ENCODE results near the gene DARS1. TPM values are rescaled to one million over a fixed set of nuclear protein-coding genes. Genes with fewer than 3 reads are reported as not detected.

The DARS1 gene
- total RNA-seq, 2 experiments from 2014 or later = 139 to 148 TPM

DNA sequence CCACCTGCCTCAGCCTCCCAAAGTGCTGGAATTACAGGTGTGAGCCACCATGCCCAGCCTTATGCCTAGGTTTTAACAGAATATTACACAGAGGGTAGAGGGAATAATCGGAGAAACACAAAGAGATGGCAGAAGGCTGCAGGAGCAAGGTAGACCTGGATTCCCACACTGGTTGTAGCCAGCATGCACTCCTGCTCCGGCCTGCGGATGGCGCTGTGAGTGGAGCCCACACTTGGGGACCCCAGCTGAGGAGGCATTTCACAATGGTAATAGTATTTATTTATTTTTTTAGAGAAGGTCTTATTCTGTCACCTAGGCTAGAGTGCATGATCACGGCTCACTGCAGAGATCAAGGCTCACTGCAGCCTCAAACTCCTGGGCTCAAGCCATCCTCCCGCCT, 38.8 kb upstream of the DARS1 start:
- Mint-ChIP-seq H3K4me1 (ENCODE audit: low read depth) (peaks cover 18% of the 10 kb centered on the region), H3K27ac (no peak overlapping the region), H3K36me3 (ENCODE audit: low read depth) (no peaks in the 10 kb centered on the region), H3K9me3 (ENCODE audit: insufficient read depth) (no peaks in the 10 kb centered on the region), H3K27me3 (ENCODE audit: low read depth) (no peaks in the 10 kb centered on the region), H3K4me3 (no peak overlapping the region)
- DNase-seq = no peak
- CTCF ChIA-PET = no interaction called here
- no peak for ATAC-seq
- POLR2A ChIA-PET = no interaction called here

DNA sequence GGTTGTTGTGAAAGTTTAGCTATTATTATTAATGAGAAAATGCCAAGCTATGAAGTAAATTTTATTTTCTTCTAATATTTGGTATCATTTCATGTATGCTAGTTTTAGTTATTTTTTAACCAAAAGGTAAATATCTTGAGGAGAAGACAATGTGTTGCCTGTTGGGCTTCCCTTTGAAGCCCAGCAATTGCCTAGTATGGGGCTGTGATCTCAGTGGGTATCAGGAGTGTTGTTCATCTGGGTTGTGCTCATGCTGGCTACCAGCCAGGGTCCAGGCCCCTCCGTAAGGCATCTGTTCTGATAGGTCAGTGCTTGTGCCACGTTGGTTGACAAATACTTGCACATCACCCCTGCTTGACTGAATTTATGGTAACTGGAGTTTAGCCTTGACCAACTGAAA, 38.0 kb upstream of the DARS1 start:
- Mint-ChIP-seq H3K27ac (no peak overlapping the region), H3K4me3 (no peak overlapping the region), H3K4me1 (ENCODE audit: low read depth) (peaks cover 20% of the 10 kb centered on the region), H3K27me3 (ENCODE audit: low read depth) (no peaks in the 10 kb centered on the region), H3K36me3 (ENCODE audit: low read depth) (no peaks in the 10 kb centered on the region), H3K9me3 (ENCODE audit: insufficient read depth) (no peaks in the 10 kb centered on the region)
- ChIA-PET POLR2A (no interaction called here), CTCF (no interaction called here)
- ATAC-seq (no peak), DNase-seq (no peak)

DNA sequence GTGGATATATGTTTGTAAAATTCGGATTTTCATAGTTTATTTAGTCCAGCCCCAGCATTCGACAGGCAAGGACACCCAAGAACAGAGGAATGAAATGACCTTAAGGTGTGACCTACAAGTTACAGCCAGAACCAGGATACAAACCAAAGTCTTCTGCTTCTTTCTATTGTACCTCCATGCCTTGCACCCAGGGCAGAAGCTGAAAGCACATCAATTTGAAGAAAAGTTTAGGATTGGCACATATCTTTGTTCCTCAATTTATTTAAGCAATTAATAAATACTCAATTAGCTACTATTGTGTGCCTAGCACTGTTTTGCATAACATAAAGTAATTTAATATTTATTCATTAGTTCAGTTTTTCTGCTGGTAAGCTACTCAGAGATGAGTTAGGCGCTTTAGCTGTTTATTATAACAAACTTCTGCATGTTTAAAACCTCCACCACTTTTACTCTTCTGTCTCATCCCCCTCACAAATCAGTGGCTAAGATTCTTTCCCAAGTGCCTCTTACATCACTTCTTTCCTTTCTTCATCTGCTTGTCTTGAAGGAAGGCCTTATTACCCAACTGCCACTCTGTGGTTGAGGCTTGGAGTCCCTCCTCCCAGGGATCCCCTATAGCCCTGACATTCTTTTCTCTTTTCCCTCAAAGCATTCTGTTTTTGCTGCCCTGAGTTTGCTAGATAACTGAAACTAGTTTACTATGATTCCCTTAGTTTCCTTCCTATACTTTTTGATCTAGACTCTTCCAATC, 37.1 kb upstream of the DARS1 start:
- H3K27me3 Mint-ChIP-seq (ENCODE audit: low read depth) = no peaks in the 10 kb centered on the region
- ATAC-seq (no peak), DNase-seq (no peak)
- CTCF ChIA-PET = interaction anchor here (1.7 kb wide), 1 partner anchor 27 kb away, joined by 4 read pairs; no protein-coding TSS in a partner anchor
- H3K27ac Mint-ChIP-seq = no peak overlapping the region
- POLR2A ChIA-PET = interaction anchor here (0.6 kb wide), 2 partner anchors 10 to 124 kb away, joined by 3 read pairs; no protein-coding TSS in a partner anchor
- H3K36me3 Mint-ChIP-seq (ENCODE audit: low read depth) = no peaks in the 10 kb centered on the region
- no peak overlapping the region for H3K4me3 Mint-ChIP-seq
- H3K9me3 Mint-ChIP-seq (ENCODE audit: insufficient read depth) = no peaks in the 10 kb centered on the region
- H3K4me1 Mint-ChIP-seq (ENCODE audit: low read depth) = peaks cover 20% of the 10 kb centered on the region

DNA sequence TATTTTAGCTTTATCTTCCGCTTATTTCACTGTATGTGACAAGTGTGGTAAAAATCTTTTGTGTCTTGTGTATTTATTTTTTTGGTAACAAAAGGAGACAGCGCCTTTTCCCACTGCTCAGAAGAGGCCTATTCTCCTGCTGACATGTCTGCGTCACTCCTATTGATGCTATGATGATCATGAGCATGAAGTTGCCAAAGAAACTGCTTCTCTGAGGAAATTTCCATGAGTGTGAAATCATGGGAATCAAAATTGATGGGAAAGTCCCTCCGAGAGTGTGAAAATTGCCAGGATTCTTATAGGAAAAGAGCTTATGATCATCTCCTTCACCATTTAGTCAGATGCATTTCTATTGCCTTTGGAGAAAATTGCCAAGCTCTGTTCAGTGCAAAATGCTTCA, 36.5 kb upstream of the DARS1 start:
- H3K36me3 Mint-ChIP-seq (ENCODE audit: low read depth) = no peaks in the 10 kb centered on the region
- POLR2A ChIA-PET = interaction anchor here (0.6 kb wide), 1 partner anchor 124 kb away, joined by 3 read pairs; no protein-coding TSS in a partner anchor
- H3K9me3 Mint-ChIP-seq (ENCODE audit: insufficient read depth) = no peaks in the 10 kb centered on the region
- no peak overlapping the region for H3K4me3 Mint-ChIP-seq
- H3K4me1 Mint-ChIP-seq (ENCODE audit: low read depth) = peaks cover 20% of the 10 kb centered on the region
- CTCF ChIA-PET = interaction anchor here (1.7 kb wide), 1 partner anchor 28 kb away, joined by 4 read pairs; no protein-coding TSS in a partner anchor
- H3K27me3 Mint-ChIP-seq (ENCODE audit: low read depth) = no peaks in the 10 kb centered on the region
- ATAC-seq = no peak
- no peak for DNase-seq
- H3K27ac Mint-ChIP-seq = no peak overlapping the region

DNA sequence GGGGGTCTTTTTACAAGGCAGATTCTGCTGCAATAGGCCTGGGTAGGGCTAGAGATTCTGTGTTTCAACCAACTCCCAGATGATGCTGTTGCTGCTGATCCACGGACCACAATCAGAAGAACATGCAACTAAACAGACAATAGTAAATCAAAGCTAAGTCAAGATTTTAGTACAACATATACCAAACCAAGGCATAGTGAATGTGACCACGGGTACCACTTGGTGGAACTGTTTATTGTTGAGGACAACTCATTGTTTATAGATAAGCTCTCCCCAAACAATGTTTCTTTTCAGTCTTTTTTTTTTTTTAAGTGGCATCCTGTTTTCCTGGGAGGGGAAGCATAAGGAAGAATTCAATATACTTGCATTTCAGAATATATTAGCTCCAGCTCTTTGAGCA, 36.0 kb upstream of the DARS1 start:
- Mint-ChIP-seq H3K4me1 (ENCODE audit: low read depth) (peaks cover 21% of the 10 kb centered on the region), H3K9me3 (ENCODE audit: insufficient read depth) (no peaks in the 10 kb centered on the region), H3K27ac (no peak overlapping the region), H3K4me3 (no peak overlapping the region), H3K36me3 (ENCODE audit: low read depth) (no peaks in the 10 kb centered on the region), H3K27me3 (ENCODE audit: low read depth) (no peaks in the 10 kb centered on the region)
- ATAC-seq = no peak
- ChIA-PET CTCF (interaction anchor here (1.2 to 1.7 kb wide), 2 partner anchors 13 to 28 kb away, joined by 3 to 4 read pairs; no protein-coding TSS in a partner anchor), POLR2A (no interaction called here)
- no peak for DNase-seq

DNA sequence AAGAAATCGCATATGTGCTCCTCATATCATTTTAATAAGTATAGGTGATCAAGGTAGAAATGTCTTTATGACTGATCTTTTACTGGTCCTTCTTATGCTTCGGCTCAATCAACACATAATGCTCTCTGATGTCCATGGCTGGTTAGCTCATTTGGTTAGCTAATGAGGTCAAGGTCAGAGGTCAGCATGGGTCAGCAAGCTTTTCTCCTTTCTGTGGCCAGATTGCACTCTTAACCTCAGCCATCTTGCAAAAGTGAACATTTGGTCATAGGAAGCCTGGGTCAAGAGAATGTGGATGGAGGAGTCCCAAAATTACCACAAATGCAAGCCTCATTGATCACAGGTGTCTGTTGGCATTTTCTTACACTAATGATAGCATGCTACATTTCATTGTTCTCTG, 35.4 kb upstream of the DARS1 start:
- no peak overlapping the region for H3K27ac Mint-ChIP-seq
- CTCF ChIA-PET = interaction anchor here (1.2 to 1.3 kb wide), 2 partner anchors 12 to 13 kb away, joined by 3 to 4 read pairs; no protein-coding TSS in a partner anchor
- H3K4me1 Mint-ChIP-seq (ENCODE audit: low read depth) = peaks cover 23% of the 10 kb centered on the region
- POLR2A ChIA-PET = no interaction called here
- H3K9me3 Mint-ChIP-seq (ENCODE audit: insufficient read depth) = no peaks in the 10 kb centered on the region
- no peak for ATAC-seq
- no peaks in the 10 kb centered on the region for H3K36me3 Mint-ChIP-seq (ENCODE audit: low read depth)
- H3K4me3 Mint-ChIP-seq = no peak overlapping the region
- no peak for DNase-seq
- no peaks in the 10 kb centered on the region for H3K27me3 Mint-ChIP-seq (ENCODE audit: low read depth)

DNA sequence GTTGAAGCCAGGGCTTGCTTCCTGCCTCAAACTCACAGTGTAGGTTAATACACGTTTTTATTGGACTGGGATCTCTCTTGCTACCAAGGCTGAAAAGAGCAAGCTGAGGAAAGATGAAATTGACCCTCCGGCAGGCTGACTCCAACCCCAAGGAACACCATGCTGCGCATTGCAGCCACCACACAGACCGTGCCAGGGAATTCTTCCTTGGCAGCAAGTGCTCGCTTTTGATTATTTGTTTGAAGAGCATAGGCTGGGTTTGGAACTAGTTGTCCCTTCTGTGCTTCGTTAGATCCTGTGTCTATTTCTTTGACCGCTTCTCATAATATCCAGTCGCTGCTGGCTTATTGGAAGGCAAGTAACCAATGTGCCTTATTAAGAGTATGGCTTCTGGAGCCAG, 34.4 kb upstream of the DARS1 start:
- POLR2A ChIA-PET = no interaction called here
- peaks cover under 1% of the 10 kb centered on the region for H3K9me3 Mint-ChIP-seq (ENCODE audit: insufficient read depth)
- no peak overlapping the region for H3K4me3 Mint-ChIP-seq
- H3K27ac Mint-ChIP-seq = no peak overlapping the region
- ATAC-seq (no peak), DNase-seq (no peak)
- peaks cover 5% of the 10 kb centered on the region for H3K36me3 Mint-ChIP-seq (ENCODE audit: low read depth)
- CTCF ChIA-PET = interaction anchor here (1.3 to 1.4 kb wide), 2 partner anchors 14 to 364 kb away, joined by 4 to 5 read pairs; no protein-coding TSS in a partner anchor
- H3K4me1 Mint-ChIP-seq (ENCODE audit: low read depth) = peaks cover 18% of the 10 kb centered on the region
- no peaks in the 10 kb centered on the region for H3K27me3 Mint-ChIP-seq (ENCODE audit: low read depth)

DNA sequence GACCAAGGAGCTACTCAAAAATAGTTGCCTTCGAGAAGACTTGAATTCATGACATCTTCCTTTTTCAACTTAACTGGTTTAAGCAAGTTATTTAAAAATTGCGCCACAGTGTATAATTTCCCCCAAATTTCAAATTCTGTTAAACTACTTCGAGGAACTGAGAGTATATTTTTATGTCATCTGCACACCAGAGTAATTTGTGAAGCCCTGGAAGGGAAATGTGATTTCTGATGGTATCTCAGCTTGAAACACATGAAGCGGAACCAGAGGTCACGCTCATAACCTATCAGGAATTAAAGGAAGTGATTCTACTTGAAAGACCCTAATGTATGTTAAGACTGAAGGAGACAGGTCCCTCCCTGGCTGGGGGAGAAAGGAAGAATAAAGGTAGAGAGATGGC, 33.9 kb upstream of the DARS1 start:
- Mint-ChIP-seq H3K27ac (no peak overlapping the region), H3K36me3 (ENCODE audit: low read depth) (peaks cover 9% of the 10 kb centered on the region), H3K4me1 (ENCODE audit: low read depth) (peaks cover 18% of the 10 kb centered on the region), H3K4me3 (no peak overlapping the region), H3K9me3 (ENCODE audit: insufficient read depth) (peaks cover 5% of the 10 kb centered on the region), H3K27me3 (ENCODE audit: low read depth) (no peaks in the 10 kb centered on the region)
- DNase-seq (no peak), ATAC-seq (no peak)
- ChIA-PET POLR2A (no interaction called here), CTCF (interaction anchor here (1.4 kb wide), 1 partner anchor 365 kb away, joined by 5 read pairs; no protein-coding TSS in a partner anchor)

DNA sequence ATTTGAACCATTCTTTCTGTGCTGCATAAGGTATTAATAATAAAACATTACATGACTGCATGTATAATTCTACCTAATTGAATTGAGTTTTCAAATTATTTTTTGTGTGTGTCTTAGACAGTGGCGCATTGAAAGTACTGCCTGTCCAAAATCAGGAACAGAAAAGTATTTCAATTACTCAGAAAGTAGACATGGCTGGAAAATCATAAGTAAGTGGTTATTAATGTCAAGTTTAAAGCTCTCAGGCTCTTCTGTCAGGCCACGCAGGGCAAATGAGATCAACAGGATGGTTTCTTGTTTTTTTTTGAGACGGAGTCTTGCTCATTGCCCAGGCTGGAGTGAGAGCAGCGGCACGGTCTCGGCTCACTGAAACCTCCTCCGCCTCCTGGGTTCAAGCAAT, 32.4 kb upstream of the DARS1 start:
- Mint-ChIP-seq H3K4me1 (ENCODE audit: low read depth) (peaks cover 26% of the 10 kb centered on the region), H3K36me3 (ENCODE audit: low read depth) (peaks cover 9% of the 10 kb centered on the region), H3K4me3 (no peak overlapping the region), H3K27ac (no peak overlapping the region), H3K27me3 (ENCODE audit: low read depth) (no peaks in the 10 kb centered on the region), H3K9me3 (ENCODE audit: insufficient read depth) (peaks cover 5% of the 10 kb centered on the region)
- CTCF ChIA-PET = interaction anchor here (1.0 kb wide), 1 partner anchor 80 kb away, joined by 3 read pairs; no protein-coding TSS in a partner anchor
- no peak for ATAC-seq
- DNase-seq = no peak
- POLR2A ChIA-PET = no interaction called here

DNA sequence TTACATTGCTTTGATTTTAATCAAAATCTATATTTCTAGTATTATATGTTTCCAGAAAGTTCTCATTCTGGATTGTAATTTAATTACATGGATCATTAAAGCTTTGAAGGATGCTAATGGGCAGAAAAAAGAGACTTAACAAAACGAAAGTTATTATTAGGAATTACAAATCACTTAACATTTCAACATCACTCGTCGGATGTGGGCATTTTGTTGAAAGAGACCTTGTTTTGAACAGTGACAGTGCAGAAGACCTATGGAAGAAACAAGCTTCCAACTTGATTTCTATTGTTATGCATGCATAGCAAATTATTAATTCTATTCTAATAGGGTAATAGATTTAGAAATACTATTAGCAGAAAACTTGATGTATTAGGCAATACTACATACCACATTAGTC, 31.4 kb upstream of the DARS1 start:
- H3K27ac Mint-ChIP-seq = no peak overlapping the region
- ChIA-PET CTCF (no interaction called here), POLR2A (interaction anchor here (0.9 kb wide), 1 partner anchor 100 kb away, joined by 4 read pairs; no protein-coding TSS in a partner anchor)
- peaks cover 28% of the 10 kb centered on the region for H3K4me1 Mint-ChIP-seq (ENCODE audit: low read depth)
- H3K9me3 Mint-ChIP-seq (ENCODE audit: insufficient read depth) = peaks cover 5% of the 10 kb centered on the region
- H3K4me3 Mint-ChIP-seq = no peak overlapping the region
- peaks cover 9% of the 10 kb centered on the region for H3K36me3 Mint-ChIP-seq (ENCODE audit: low read depth)
- no peak for ATAC-seq
- no peaks in the 10 kb centered on the region for H3K27me3 Mint-ChIP-seq (ENCODE audit: low read depth)
- no peak for DNase-seq

DNA sequence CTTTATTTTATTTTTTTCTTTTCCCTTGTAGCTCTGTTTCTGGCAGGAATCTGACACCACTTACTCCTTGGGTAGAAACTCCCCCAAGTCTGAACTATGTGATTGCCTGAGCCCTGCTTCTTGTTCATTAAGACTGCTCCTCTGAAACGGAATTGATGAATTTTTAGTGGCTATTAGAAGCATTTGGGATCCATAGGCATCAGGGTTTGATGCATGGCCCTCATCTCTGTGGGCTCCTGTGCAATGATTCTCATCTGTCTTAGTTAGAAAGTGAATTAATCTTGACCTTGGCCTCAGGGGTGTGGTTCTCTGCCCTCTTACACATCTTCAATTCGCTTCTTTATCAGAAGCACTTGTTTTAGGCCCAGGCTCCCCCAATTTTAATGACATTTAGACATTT, 31.0 kb upstream of the DARS1 start:
- no peaks in the 10 kb centered on the region for H3K27me3 Mint-ChIP-seq (ENCODE audit: low read depth)
- ChIA-PET POLR2A (interaction anchor here (0.8 to 0.9 kb wide), 2 partner anchors 33 to 101 kb away, joined by 3 to 4 read pairs; no protein-coding TSS in a partner anchor), CTCF (no interaction called here)
- H3K36me3 Mint-ChIP-seq (ENCODE audit: low read depth) = peaks cover 9% of the 10 kb centered on the region
- DNase-seq (no peak), ATAC-seq (no peak)
- H3K27ac Mint-ChIP-seq = no peak overlapping the region
- H3K4me1 Mint-ChIP-seq (ENCODE audit: low read depth) = peaks cover 28% of the 10 kb centered on the region
- no peak overlapping the region for H3K4me3 Mint-ChIP-seq
- peaks cover 5% of the 10 kb centered on the region for H3K9me3 Mint-ChIP-seq (ENCODE audit: insufficient read depth)

DNA sequence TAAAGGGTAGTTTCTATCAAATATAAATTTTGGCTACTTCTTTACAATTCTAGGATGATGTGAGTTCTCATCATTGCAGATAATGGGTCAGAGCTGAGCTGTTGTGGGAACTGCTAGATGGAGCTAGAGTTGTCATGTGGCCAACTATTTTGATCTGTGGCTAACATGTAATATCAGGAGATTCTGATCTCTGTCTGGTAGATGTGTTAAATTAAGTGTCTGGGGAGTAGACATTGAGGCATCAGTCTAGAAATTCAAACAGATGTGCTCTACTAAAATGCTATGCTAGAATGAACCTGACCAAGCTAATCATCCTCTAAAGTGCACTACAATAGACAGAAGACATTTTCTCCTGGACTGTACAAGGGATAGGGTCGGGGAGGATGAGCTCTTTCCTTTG, 30.3 kb upstream of the DARS1 start:
- no peak overlapping the region for H3K27ac Mint-ChIP-seq
- no peak overlapping the region for H3K4me3 Mint-ChIP-seq
- CTCF ChIA-PET = interaction anchor here (1.0 to 1.2 kb wide), 3 partner anchors 20 to 42 kb away, joined by 3 read pairs; no protein-coding TSS in a partner anchor
- no peaks in the 10 kb centered on the region for H3K27me3 Mint-ChIP-seq (ENCODE audit: low read depth)
- DNase-seq (no peak), ATAC-seq (no peak)
- peaks cover 5% of the 10 kb centered on the region for H3K9me3 Mint-ChIP-seq (ENCODE audit: insufficient read depth)
- H3K4me1 Mint-ChIP-seq (ENCODE audit: low read depth) = peaks cover 28% of the 10 kb centered on the region
- H3K36me3 Mint-ChIP-seq (ENCODE audit: low read depth) = peaks cover 9% of the 10 kb centered on the region
- POLR2A ChIA-PET = interaction anchor here (0.8 to 0.9 kb wide), 2 partner anchors 34 to 102 kb away, joined by 3 to 4 read pairs; no protein-coding TSS in a partner anchor
